SKM-1 (cell line): ENCODE data around the gene CLEC16A.
"Not testable (repeated sequence)": the region's sequence is repeated elsewhere in the genome, so short reads cannot be mapped to it uniquely, and the experiment has no call there.

Source experiments
- DNase-seq: peaks from one replicate; lab custom pipeline; 2025; ENCODE audit not compliant: unreplicated experiment; lab: John Stamatoyannopoulos, UW

Gene CLEC16A

GRCh38 chr16:11094857-11095565 lies 150.6 kb downstream of the CLEC16A start:
- no peak for DNase-seq

- no peak for DNase-seq
These were observed 151.6 kb downstream of the CLEC16A start for GRCh38 chr16:11095935-11096334.

DNA sequence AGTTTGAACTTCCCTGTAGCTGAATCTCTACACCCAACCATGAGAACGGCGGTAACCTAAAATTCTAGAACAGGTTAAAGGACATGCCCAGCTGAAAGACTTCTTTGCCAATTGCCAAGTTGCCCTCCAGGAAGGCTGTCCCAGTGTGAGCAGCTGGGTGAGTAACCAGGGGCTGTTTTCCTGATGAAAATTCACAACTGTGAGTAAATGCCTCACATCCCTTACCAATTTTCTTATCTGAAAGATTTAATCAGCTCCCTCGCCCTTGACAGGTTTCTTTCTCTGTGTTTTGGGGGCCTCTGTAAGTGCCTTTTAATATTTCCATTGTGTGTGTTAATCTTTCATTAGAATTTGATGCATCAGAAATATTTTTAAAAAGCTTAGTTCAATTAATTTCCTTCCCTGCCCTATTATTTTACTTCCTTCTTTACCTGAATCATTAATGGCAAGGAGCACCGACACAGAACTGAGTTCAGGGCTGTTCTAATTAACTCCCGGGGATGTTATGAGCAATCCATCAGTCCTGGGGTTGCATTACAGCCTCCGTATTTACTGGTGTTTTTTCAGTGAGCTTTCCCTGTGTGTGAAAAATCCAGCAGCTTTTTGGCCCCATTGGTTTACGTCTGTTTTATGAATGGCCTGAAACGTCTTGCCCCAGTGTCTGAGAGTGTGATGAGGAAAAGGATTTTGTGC lies 152.9 kb downstream of the CLEC16A start:
- no peak for DNase-seq

DNA sequence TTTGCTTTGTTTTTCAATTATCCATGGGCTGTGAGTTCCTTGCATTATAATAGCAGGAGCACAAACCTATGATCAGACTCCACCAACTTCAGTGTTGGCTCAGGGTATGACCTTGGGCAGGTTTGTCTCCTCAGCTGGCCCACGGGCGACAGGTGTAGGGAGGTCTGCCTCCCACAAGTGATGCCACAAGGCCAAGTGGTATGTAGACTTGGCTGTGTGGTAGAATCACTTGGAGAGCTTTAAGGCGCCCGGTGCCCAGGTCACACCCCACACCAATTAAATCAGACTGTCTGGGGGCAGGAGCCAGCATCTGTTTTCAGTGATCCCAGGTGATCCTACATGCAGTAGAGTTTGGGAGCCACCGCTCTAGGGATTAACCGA lies 153.4 kb downstream of the CLEC16A start:
- no peak for DNase-seq

DNA sequence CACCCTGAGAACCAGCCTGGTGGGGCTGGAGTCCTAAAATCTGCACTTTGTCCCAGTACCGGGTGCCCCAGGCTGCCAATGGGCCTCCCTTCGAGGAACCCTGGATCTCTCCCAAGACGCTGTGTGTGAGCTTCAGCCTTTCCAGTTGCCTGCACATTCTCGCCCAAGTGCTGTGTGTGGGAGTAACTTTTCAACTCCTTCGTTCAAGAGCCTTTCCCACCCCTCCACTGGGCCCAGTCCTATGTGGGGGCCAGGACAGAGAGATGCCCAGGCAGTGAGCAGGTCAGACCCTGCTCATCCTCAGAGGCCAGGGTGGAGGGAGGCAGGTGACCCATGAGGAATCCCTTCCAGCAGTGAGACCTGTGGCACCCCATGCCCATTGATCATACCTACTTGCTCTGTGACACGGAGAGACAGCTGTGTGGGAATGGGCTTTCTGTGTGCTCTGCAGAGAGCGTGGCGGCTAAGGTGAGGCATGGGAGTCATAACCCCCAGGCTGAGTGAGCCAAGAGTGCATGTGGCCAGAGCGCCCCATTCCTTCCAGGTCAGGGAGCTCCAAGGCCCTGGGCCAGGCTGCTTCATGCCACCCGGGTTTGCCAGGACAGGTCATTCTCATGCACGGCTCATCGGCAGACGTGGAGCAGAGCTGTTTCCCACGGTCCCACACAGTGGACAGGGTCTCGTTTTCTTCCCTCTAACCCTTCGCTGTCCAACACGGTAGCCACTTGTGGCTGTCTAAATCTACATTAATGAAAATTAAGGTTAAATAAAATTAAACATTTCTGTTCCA lies 154.4 kb downstream of the CLEC16A start:
- DNase-seq, result no peak

GRCh38 chr16:11099672-11100205 lies 155.4 kb downstream of the CLEC16A start:
- DNase-seq, result no peak

DNA sequence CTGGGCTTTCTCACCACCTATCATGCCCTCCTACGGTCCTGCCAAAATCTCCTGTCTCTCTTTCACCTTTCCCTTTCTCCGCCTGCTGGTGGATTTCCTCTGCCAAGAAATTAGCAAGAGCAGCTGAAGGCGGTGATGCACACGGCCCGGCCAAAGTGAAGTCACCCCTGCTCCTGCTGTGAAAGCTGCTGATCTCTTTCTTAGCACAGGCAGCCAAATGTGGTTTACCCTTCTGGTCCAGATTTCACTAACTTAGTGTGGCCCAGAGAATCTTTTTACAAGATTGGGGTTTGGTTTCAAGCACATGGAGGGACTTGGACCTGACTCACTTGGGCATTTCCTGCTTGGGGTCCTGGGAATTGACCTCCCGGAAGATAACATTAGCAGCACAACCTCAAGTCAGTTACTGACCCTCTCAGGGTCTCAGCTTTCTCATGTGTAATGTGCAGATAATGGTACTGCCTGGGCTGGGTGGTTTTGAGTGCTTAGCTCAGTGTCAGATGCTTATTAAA lies 155.9 kb downstream of the CLEC16A start:
- DNase-seq, result no peak

DNA sequence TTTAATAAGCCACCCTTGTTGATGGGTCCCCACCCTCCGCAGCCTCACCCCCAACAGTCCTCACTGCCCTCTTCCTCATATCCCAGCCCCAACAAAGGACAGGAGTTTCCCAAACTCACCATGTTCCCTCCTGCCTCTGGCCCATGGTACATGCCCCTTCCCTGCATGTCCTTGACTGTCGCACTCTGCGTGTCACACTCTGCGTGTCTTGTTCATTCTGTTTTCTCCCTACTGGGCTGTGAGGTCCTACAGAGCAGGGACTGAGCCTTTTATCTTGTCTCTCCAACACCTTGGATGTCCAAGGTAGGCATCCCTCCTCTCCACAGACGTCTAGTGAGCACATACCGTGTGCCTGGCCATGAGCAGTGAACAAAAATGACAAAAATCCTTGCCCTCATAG lies 156.9 kb downstream of the CLEC16A start:
- DNase-seq, result no peak

- DNase-seq, result no peak
These were observed 157.5 kb downstream of the CLEC16A start for GRCh38 chr16:11101695-11102522.

DNA sequence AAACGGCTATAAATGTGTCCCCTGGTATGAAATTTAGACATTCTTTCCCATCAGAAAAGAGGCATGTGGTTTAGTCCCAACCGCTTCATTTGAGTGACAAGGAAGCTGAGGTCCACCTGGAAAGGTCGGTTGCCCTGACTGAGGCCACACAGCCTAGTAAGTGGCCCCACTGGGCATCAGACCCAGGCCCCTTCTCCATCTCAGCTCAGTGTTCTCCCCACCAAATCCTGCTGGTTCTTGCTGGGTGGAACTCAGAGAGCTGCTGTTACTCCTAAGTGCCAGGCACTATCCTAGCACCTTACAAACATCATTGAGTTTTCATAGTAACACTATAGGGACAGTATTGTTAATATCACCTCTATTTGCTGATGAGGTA lies 158.1 kb downstream of the CLEC16A start:
- DNase-seq, result no peak

DNA sequence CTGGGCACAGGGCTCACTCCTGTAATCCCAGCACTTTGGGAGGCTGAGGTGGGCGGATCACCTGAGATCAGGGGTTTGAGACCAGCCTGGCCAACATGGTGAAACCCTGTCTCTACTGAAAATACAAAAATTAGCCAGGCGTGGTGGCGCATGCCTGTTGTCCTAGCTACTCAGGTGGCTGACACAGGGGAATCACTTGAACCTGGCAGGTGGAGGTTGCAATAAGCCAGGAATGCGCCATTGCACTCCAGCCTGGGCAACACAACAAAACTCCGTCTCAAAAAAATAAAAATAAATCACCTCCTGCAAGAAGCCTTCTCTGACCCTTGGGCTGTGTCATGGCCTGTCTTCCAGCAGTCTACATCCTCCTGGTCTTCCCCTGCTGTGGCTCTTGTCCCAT lies 158.9 kb downstream of the CLEC16A start:
- not testable (repeated sequence) for DNase-seq

GRCh38 chr16:11104168-11105037 lies 160.0 kb downstream of the CLEC16A start:
- no peak for DNase-seq

DNA sequence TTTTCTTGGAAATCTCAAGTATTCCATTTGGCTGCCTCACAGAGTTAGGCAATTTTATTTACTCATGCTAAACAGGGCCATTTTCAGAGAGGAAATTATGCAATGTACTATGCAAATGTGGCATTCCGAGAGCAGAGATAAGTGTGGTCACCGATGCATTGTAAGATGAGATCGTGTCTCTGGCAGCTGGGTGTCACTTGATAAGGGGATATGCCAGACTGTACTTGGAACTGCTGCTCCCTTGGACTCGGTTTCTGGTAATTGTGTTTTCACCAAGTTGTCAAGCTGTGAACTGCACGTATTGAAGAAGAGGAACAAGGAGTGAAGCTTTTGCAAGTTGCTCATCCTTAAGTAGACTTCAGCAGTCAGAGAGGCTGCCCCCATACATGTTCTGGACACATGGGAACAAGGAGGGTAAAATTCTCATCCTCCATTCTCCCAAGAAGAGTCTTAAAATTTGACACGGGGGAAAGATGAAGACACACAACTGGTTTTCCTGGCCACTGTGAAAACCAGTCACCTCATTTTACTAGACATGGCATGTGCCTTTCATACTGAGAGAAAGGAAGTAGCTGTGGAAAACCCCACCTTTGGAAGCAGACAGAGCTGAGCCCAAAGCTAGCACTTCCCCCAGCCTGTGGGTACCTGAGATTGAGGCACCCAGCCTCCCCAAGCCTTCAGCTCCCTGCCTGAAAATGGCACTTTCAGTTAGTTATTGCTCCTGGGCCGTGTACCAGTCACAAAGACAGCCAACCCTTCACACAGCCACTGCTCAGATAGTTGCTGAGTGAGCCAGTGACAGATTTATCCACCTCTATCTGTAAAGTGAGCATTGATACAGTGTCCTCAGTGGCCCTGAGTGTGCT lies 160.9 kb downstream of the CLEC16A start:
- peak; percentile 59 for DNase-seq

GRCh38 chr16:11106726-11107125 lies 162.4 kb downstream of the CLEC16A start:
- no peak for DNase-seq

GRCh38 chr16:11107780-11108465 lies 163.6 kb downstream of the CLEC16A start:
- no peak for DNase-seq

- no peak for DNase-seq
These were observed 164.1 kb downstream of the CLEC16A start for GRCh38 chr16:11108466-11108805.

- DNase-seq, result no peak
These were observed 165.2 kb downstream of the CLEC16A start for GRCh38 chr16:11109566-11109965.

GRCh38 chr16:11111150-11111549 lies 166.8 kb downstream of the CLEC16A start:
- no peak for DNase-seq
